Tongue (tissue), 2 donors: ENCODE data around the gene STK38L. TPM values are rescaled to one million over a fixed set of nuclear protein-coding genes. Genes with fewer than 3 reads are reported as not detected.
A peak's percentile ranks its signal among the peaks of the same experiment; 100 is the strongest.

ENCODE experiments used
- DNase-seq: peaks from one replicate; pipeline ENCODE4 v3.0.0-alpha.2; 2015
- total RNA-seq: library from RNA; depleted of rRNA; stranded (reverse); fragments of >200 nt; gene quantifications from one replicate; pipeline ENCODE4 v1.2.3, GENCODE V29; 2014

STK38L gene
- total RNA-seq, 1 donor from 2014 or later, result 42.2 TPM

GRCh38 chr12:27279826-27280225 is 35.7 kb downstream of the STK38L start:
- DNase-seq, result no peak

GRCh38 chr12:27280412-27280811 is 36.3 kb downstream of the STK38L start:
- DNase-seq, result no peak

DNA sequence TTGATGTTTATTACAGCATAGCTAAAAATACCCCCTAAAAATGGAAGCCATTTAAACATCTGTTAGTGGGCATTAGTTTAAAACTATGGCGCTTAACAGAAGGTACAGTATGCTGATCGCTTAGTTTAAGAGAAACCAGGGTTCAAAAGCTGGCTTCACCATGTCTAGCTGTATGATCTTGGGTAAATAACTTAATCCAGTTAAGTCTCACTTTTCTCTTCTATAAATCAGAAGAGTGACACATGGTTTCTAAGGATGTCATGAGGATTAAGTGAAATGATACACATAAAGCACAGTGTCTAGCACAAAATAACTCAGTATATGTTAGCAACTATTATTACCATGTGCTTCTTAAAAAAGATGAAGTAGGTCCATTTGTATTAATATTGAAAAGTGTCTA is 38.7 kb downstream of the STK38L start:
- DNase-seq, result no peak

GRCh38 chr12:27284021-27284420 is 39.9 kb downstream of the STK38L start:
- DNase-seq, result no peak

DNA sequence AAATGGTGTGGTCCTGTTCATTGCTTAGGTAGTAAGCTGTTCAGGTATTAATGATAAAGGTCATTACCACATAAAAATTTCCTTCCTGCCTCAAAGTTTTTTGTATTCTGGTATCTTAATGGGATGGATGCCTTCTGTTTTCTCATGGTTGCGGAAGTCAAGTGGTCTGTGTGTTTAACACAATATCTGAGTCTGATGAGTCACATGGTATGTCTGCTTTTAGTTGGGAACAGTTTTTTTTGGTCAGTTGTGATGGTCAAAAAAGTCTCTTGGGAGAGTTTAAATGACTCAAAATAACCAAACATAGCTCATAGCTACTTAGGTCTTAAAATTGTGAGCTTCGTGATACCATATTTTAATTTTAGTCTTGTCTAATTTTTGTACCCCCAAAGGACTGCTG is 40.7 kb downstream of the STK38L start:
- DNase-seq, result no peak

DNA sequence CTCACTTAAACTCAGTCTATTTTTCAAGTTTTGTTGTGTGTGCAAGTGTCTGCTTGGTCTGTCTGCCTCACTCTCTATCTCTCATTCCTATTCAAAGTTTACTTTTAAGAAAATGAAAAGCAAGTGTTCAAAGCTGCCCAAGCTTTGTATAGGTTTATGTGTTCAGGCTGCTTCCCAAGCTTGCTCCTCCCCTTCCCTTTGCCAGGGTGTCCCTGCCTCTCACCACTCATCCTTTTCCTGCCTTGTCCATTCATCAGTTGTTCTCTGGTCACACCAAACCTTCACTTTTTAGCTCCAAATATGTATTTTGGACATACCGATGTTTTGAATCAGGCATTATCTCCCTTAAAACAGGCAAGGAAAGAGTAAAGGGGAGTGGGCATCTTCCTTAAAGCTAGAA is 41.3 kb downstream of the STK38L start:
- DNase-seq, result no peak

DNA sequence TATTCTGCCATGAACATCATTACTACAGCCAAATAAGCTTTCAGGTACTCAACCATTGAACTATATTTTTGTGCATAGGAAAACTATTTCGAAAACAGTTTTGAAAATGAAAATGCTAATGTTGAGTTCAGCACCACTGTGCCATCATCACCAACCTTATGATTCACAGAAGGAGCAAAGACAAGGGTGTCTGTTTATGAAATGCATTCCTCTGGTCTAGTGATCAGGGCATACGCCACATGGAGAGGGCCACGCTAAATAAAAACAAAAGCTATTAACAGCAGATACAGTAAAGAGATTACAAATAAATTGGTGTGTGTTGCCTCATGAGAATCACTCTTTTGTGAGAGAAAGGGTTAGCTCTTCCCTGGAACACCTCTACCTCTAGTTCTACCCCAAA is 45.3 kb downstream of the STK38L start:
- DNase-seq, result no peak

DNA sequence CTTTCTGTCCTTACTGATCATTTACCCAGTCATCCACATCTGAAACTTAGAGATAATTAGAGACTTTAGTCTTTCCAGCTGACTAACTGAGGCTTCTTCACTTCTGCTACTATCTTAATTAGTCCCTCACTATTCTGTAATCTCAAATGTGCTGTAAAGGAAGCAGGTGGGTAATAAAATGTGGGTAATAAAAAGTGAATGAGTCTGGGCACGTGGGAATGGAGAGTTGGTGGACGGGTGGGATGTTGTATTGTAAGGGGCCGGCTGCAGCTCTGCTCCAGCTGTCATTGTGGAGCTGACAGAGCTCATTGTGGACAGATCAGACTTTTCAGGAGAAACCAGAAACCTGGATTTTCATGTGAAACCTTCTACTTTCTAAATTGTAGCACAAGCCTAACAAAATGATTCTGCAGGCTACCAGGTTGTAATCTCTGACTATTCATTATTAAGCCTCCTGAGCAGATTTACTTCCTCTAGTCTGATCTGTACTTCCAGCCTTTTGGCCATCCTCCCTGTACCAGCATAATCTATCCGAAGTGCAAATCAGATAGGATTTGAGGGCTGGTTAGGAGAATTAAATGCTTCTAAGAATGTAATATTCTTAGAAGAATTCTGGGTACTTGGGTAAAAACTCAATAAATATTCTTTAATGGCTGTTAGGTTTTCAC is 46.5 kb downstream of the STK38L start:
- no peak for DNase-seq

DNA sequence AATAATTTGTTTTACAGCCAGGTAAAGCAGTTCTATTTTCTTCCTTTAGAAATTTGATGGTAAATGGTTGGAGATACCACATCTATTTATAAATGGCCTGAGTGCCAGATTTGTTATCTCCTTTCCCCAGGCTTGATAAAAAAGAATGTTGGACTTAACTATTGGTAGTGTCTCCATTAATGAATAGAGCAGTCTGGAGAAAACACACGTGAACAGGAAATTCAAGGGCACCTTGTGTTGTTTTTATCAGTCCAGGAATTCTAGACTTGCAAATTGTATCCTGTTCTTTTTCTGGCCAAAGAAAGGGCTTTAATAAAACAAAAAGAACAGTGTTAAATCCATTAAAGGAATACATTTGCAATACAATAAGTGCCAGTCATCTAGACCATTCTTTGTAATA is 47.8 kb downstream of the STK38L start:
- DNase-seq, result no peak

DNA sequence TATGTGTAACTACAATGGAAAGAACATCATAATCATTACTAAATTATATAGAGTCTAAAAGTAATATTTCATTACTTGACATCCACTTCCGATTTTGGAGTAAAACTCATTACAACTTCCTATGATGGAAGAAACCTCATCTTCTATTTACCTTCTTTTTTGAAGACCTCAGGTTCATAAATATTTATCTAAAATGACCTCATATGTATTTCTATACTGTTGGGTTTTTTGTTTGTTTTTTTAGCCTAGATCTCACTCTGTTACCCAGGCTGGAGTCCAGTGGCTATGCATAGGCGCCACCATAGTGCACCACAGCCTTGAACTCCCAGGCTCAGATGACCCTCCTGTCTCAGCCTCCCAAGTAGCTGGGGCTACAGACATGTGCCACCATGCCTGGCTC is 48.6 kb downstream of the STK38L start:
- no peak for DNase-seq

DNA sequence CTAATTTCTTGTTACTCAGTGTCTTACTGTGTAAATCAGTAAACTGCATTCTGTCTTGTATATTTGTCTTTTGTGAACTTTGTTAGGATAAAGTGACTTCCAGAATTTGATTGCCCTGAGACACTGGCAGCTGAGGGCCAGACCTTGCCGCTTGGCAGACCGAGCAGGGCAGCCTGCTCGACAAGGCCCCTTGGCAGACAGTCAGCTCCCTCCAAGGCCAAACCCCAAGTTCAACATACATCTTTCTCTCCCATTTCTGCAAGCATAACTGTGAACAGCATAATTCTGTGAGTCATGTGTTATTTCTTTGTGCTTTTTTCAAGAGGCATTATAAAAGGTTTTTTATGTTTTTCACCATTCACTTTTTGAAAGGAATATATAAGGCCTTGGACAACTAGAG is 49.4 kb downstream of the STK38L start:
- DNase-seq, result no peak

GRCh38 chr12:27296674-27297073 is 52.6 kb downstream of the STK38L start:
- no peak for DNase-seq

- DNase-seq, result no peak
These were observed 53.5 kb downstream of the STK38L start for GRCh38 chr12:27297566-27297965.

DNA sequence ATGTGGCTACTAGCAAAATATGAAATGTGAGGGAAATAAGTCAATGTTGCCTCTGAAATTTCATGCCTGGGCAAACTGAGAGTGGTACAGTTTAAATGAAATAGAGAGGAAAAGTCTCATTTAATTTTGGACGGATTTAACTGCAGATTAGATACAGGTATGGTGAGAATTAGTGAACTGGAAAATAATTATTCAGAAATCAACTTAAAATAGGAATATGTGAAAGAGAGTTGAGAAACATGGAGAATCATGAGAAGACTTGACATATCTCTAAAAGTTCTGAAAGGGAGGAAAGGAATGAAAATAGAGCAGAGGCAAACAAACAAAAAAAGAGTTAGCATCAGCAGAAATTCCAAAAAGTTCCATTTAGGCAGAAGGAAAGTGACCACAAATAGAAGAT is 55.0 kb downstream of the STK38L start:
- DNase-seq, result no peak

- DNase-seq, result no peak
These were observed 56.1 kb downstream of the STK38L start for GRCh38 chr12:27300226-27300625.

- DNase-seq, result peak; percentile 19
These were observed 59.3 kb downstream of the STK38L start for GRCh38 chr12:27303139-27304111.

GRCh38 chr12:27304856-27305255 is 60.8 kb downstream of the STK38L start:
- DNase-seq, result no peak

DNA sequence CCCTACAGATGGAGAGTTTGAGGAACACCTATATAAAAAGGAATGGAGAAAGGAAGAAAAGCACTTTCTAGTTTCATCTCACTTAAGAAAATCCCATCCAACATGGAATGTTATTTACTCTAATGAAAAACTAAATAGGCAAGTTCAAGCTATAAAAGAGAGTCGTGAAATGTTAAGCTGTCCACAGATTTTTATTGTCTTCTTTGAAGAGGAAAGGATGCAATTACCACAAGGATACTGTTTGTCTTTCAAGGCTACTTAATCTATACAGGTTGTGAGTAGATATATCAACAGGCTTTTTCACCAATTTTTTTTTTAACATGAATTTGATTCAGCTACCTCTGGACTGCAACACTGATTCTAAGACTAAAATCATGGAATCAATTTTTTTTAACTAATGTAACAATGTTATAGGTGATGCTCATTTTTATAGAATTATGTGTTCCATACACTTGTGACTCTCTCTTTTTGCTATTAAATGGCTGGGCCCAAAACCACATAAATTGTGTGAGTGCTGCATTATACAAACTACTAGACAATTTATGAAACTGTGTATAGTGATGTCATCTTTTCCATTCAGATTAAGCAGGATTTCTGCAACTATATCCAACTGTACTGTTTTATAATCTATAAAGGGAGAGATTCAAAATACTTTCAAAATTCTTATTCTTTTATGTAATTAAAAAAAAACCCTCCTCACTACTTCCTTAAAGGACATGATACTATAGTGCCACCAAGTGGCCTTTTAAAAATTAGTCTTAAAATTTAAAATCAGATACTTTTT is 61.8 kb downstream of the STK38L start:
- peak; percentile 64 for DNase-seq

- no peak for DNase-seq
These were observed 65.4 kb downstream of the STK38L start for GRCh38 chr12:27309293-27309994.

DNA sequence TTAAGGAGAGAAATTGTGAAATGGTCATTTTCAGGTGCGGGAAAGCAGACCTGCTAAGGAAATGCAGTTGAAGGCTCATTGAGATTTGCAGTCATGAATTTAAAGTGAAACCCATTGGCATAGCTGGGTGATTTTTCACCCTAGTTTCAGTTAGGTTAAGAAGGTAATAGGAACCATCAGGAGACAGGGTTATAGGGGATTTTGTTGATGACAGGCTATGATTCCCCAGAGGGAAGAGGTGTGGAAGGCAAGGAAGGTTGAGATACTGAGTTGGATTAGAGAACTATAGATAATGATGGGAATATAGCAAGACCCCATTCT is 65.9 kb downstream of the STK38L start:
- no peak for DNase-seq

DNA sequence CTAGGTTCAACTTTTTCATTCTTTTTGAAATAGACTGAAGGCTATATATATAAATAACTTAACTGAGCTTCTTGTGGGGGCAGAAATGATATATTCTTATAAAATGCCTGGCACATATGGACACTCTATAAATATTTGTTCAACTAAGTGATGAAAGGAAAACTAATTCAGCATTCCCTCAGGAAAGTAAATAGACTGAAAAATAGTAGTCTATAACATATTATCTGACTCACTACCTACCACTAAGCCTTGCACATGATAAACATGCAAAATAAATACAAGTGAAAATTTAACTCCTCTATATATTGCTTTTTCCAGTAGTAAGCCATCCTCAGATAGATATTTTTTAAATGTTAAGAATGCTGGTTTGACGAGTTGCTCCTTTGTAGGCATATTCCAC is 72.9 kb downstream of the STK38L start:
- DNase-seq, result no peak

DNA sequence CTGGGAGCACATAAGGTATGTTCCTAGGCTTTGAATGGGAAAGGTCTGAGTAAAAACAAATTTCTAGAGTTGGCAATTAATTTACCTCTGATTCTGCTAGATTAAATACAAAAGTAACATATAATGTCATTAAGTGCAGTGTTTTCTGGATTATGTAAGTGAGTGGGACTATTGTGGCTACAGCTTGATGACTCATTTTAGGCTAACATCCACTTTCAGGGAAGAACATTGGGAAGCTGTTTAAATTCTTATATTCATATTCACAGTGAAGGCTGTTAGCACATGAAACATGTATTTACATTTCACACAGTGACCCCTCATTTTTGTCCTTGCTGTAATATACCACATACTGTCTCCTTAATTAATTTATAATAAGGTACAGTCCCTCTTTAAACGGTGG is 75.3 kb downstream of the STK38L start:
- DNase-seq, result no peak
